Measurements from ENCODE around the gene NFKB1.
A peak's percentile ranks its signal among the peaks of the same experiment; 100 is the strongest.

Gene NFKB1

GRCh38 chr4:102585329-102585728, 84.2 kb downstream of the NFKB1 start:
- no peak overlapping the region for H3K4me3 ChIP-seq (ENCODE audit: low read length)
- no peak for DNase-seq (ENCODE audit: low read depth, low spot score)

DNA sequence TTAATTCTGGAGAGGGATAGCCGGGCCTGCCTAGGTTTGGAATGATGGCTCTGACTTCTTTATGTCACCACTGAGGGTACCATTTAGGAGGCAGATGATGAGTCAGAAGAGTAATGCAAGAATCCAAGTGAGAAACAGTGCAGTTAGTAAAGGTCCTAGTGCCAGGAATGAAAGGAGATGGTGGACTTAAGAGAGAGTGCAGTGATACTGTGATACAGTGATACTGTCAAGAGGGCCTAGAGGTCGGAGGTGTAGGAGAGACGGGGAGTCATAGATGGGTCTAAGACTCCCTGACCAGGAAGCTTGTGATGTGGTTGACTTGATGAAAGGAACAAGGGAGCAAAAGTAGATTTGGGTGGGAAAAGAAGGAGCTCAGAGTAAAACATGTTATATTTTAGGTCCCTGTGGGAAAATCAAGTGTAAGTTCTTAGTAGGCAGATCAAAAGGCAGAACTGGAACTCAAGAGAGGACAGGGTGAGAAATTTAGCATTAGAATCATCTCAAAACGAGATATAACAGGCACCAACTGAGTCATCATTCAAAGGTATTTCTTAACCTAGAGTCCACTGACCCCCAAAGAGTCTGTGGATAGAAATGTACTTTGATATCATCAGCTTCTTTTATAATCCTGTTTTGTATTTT, 85.0 kb downstream of the NFKB1 start:
- DNase-seq (ENCODE audit: low read depth, low spot score): no peak
- H3K4me3 ChIP-seq (ENCODE audit: low read length): no peak overlapping the region

GRCh38 chr4:102586644-102587021, 85.5 kb downstream of the NFKB1 start:
- DNase-seq (ENCODE audit: low read depth, low spot score): no peak
- no peak overlapping the region for H3K4me3 ChIP-seq (ENCODE audit: low read length)

DNA sequence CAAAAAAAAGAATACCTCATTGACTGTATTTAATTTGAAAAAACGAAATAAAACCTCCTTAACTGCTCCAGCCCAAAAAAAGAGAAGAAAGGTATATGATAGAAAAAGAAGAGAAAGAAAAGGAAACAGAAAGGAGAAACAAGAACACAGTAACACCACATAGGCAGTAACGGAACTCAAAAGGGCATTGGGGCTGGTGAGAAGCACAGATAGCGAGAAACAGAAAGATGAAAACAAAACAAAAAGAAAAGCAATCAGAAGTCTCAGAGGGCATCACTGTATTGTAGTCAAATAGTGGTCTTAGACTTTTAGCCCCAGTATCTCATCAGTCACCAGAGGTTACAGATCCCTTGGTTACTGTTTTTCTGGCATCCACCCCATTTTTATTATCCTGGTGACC, 88.6 kb downstream of the NFKB1 start:
- DNase-seq (ENCODE audit: low read depth, low spot score): no peak
- no peak overlapping the region for H3K4me3 ChIP-seq (ENCODE audit: low read length)

- no peak for DNase-seq (ENCODE audit: low read depth, low spot score)
- H3K4me3 ChIP-seq (ENCODE audit: low read length): no peak overlapping the region
Observed at GRCh38 chr4:102592256-102592655, 91.1 kb downstream of the NFKB1 start.

DNA sequence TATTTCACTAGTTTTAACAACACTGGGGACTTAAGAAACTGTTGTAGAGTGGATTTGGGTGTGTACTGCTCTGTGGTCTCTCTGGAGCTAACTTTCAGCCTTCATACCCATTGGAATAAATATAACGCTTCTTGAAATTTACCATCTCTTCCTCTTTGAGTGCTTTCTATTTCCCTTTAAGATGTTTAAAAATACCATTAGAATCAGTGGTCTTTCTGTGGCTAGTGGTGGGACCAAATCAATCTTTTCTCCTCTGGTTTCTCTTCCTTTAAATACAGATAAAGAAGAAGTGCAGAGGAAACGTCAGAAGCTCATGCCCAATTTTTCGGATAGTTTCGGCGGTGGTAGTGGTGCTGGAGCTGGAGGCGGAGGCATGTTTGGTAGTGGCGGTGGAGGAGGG, 92.0 kb downstream of the NFKB1 start:
- DNase-seq (ENCODE audit: low read depth, low spot score): no peak
- H3K4me3 ChIP-seq (ENCODE audit: low read length): no peak overlapping the region

- no peak overlapping the region for H3K4me3 ChIP-seq (ENCODE audit: low read length)
Observed at GRCh38 chr4:102594000-102594399, 92.8 kb downstream of the NFKB1 start.

GRCh38 chr4:102596532-102596931, 95.4 kb downstream of the NFKB1 start:
- no peak overlapping the region for H3K4me3 ChIP-seq (ENCODE audit: low read length)
- no peak for DNase-seq (ENCODE audit: low read depth, low spot score)

More at GRCh38 chr4:102594000-102594399, 92.8 kb downstream of the NFKB1 start:
- DNase-seq (ENCODE audit: low read depth, low spot score): no peak

GRCh38 chr4:102598086-102598761, 97.1 kb downstream of the NFKB1 start:
- no peak overlapping the region; the same call in 1 of the 2 replicates for H3K4me3 ChIP-seq (ENCODE audit: low read length)
- DNase-seq (ENCODE audit: low read depth, low spot score): peak; percentile 98

- H3K4me3 ChIP-seq (ENCODE audit: low read length): no peak overlapping the region
- DNase-seq (ENCODE audit: low read depth, low spot score): no peak
Observed at GRCh38 chr4:102598762-102599374, 97.7 kb downstream of the NFKB1 start.

DNA sequence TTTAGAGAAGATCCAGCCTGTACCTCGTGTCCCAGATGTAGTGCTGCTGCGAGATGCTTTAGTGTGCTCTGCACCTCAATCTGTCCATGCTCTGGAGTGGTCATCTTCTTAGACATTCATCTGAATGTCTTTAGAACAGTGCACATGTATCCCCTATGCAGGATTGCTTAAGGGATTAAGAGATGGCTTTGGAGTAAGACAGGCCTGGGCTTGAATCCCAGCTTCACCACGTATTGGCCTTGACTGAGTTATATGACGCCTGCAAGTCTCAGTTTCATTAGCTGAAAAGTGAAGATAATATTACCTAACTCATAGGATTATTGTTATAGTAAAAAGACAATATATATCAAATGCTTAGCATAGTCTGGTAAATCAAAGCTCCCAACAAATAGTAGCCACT, 98.3 kb downstream of the NFKB1 start:
- no peak for DNase-seq (ENCODE audit: low read depth, low spot score)
- H3K4me3 ChIP-seq (ENCODE audit: low read length): no peak overlapping the region

DNA sequence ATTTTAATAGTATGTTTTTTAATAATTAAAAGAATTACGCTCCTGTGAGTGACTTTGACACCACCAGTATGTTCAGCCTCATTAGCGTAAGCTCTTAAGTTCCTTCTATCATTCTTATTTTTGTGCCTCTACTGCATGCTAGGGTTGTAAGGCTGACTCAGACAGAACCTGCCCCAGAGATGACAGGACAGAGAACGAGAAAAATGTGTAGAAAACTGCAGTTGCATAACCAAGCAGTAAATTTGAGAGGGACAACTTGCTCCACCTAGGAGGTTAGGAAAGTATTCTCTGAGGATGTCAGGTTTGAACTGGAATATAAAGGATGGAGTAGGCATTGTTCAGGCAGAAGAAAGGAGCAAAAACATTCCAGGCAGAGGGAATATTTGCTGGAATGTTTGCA, 98.7 kb downstream of the NFKB1 start:
- no peak for DNase-seq (ENCODE audit: low read depth, low spot score)
- H3K4me3 ChIP-seq (ENCODE audit: low read length): no peak overlapping the region

DNA sequence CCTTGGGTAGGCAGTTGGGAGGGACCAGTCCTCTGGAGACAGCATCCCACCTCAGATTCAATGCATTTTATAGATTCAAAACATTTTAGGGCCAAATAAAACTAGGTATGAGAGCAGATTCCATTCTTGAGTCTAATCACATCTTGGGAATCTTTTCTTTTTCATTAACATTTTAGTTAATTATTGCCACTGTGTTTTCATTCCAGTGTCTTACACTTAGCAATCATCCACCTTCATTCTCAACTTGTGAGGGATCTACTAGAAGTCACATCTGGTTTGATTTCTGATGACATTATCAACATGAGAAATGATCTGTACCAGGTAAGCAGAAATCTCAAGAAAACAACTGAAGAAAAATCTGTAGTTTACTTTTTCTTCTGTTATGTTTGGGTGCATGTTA, 99.5 kb downstream of the NFKB1 start:
- DNase-seq (ENCODE audit: low read depth, low spot score): no peak
- no peak overlapping the region for H3K4me3 ChIP-seq (ENCODE audit: low read length)

DNA sequence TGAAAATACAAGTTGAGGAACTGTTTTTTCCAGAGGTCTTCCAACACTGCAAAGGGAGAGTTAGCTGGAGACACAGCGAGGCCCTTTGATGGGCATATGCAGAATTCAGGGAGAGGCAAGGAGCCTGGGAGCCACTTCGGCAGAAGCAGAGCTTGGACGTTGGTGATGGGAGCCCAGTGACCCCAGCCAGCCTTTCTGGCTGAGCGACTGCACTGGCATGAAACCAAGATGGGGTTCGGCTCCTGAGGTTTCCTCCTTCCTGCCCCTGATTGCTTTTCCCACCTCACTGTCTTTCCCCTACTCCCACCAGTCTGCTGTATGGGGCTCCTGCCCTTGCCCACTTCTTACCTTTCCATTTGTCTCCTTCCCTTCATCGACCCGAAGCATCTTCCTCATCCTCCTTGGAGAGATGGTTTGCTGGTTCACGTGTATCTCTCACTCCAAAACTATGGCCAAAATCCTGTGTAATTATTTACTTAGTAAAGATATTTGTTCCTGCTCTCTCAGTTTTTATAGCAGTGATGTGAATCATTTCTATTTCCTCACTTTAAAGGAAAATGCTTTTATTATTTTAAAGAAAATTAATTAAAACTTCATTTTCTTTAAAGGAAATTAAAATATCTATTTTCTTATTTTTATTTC, 100.5 kb downstream of the NFKB1 start:
- no peak overlapping the region for H3K4me3 ChIP-seq (ENCODE audit: low read length)
- no peak for DNase-seq (ENCODE audit: low read depth, low spot score)

GRCh38 chr4:102604222-102604940, 103.2 kb downstream of the NFKB1 start:
- DNase-seq (ENCODE audit: low read depth, low spot score): no peak
- H3K4me3 ChIP-seq (ENCODE audit: low read length): no peak overlapping the region

GRCh38 chr4:102606261-102606660, 105.1 kb downstream of the NFKB1 start:
- no peak overlapping the region for H3K4me3 ChIP-seq (ENCODE audit: low read length)
- no peak for DNase-seq (ENCODE audit: low read depth, low spot score)

GRCh38 chr4:102606846-102607450, 105.8 kb downstream of the NFKB1 start:
- no peak overlapping the region for H3K4me3 ChIP-seq (ENCODE audit: low read length)
- DNase-seq (ENCODE audit: low read depth, low spot score): no peak

DNA sequence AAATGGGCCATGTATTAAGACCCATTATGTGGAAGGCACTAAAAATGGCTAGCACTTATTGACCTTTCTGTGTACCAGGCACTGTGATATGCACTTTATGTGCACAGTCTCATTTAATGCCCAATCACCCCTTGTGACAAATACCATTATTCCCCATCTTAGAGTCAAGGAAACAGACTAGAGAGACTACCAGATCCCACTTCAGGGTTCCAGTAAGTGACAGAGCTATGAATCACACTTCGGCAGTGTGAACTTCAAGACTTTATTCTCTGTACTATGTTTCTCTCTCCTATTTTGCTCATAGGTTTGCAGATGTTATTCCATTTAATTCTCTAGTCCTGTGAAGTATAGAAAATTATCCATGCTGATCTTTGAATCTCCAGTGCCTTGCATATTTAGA, 107.0 kb downstream of the NFKB1 start:
- H3K4me3 ChIP-seq (ENCODE audit: low read length): no peak overlapping the region
- no peak for DNase-seq (ENCODE audit: low read depth, low spot score)

DNA sequence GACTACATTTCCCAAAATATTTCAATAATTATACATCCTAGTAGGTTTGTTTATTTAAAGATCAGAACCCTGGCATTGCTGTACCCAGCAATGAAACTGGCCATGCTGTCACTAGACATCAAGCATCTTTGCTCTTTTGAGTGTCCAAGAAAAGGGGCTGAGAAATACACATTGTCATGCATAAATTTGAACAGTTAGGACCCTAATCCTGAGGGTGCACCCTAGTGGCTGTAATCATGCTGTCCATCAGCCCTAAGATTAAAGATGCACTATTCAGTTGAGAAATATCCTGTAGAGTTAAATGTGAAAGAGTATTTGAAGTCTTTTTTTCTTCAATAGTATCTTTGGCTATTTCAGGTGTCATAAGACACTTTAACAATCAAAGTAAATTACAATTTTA, 108.8 kb downstream of the NFKB1 start:
- DNase-seq (ENCODE audit: low read depth, low spot score): no peak
- H3K4me3 ChIP-seq (ENCODE audit: low read length): no peak overlapping the region
